Measurements from ENCODE around the gene CHD6.

CHD6 gene

GRCh38 chr20:41571006-41571405 lies 47.2 kb downstream of the CHD6 start:
- TF ChIP-seq SUZ12 (IDR thresholded peaks at IDR 0.05; ENCODE audit: extremely low read depth, insufficient read depth, insufficient read length): no peak
- no peak for TF ChIP-seq ZNF274 (IDR thresholded peaks at IDR 0.05; ENCODE audit: low read depth, low read length)
- TF ChIP-seq YY1 (IDR thresholded peaks at IDR 0.05; ENCODE audit: insufficient read depth, insufficient read length): no peak
- no peaks in the 10 kb centered on the region for H3K4me1 ChIP-seq (ENCODE audit: insufficient read depth, insufficient read length)
- no peak for DNase-seq (ENCODE audit: low read depth, low spot score)
- peaks cover 7% of the 10 kb centered on the region for H3K36me3 ChIP-seq (ENCODE audit: insufficient read depth, insufficient read length, low read length)
- peaks cover 16% of the 10 kb centered on the region for H3K9me3 ChIP-seq (ENCODE audit: insufficient read depth, low read length)
- H3K9ac ChIP-seq (ENCODE audit: insufficient read length, low read depth): no peak overlapping the region
- H3K4me3 ChIP-seq (ENCODE audit: insufficient read length, low read depth): no peak overlapping the region
- H3K27me3 ChIP-seq (ENCODE audit: insufficient read depth, insufficient read length): no peaks in the 10 kb centered on the region

GRCh38 chr20:41570557-41570956 lies 47.6 kb downstream of the CHD6 start:
- peaks cover 12% of the 10 kb centered on the region for H3K9me3 ChIP-seq (ENCODE audit: insufficient read depth, low read length)
- DNase-seq (ENCODE audit: low read depth, low spot score): no peak
- TF ChIP-seq ZNF274 (IDR thresholded peaks at IDR 0.05; ENCODE audit: low read depth, low read length) (no peak), YY1 (IDR thresholded peaks at IDR 0.05; ENCODE audit: insufficient read depth, insufficient read length) (no peak), SUZ12 (IDR thresholded peaks at IDR 0.05; ENCODE audit: extremely low read depth, insufficient read depth, insufficient read length) (no peak)

GRCh38 chr20:41567615-41568014 lies 50.6 kb downstream of the CHD6 start:
- TF ChIP-seq YY1 (IDR thresholded peaks at IDR 0.05; ENCODE audit: insufficient read depth, insufficient read length) (no peak), ZNF274 (IDR thresholded peaks at IDR 0.05; ENCODE audit: low read depth, low read length) (no peak), SUZ12 (IDR thresholded peaks at IDR 0.05; ENCODE audit: extremely low read depth, insufficient read depth, insufficient read length) (no peak)
- H3K4me3 ChIP-seq (ENCODE audit: insufficient read length, low read depth): no peak overlapping the region
- H3K9me3 ChIP-seq (ENCODE audit: insufficient read depth, low read length): no peaks in the 10 kb centered on the region
- H3K36me3 ChIP-seq (ENCODE audit: insufficient read depth, insufficient read length, low read length): peaks cover 7% of the 10 kb centered on the region
- H3K9ac ChIP-seq (ENCODE audit: insufficient read length, low read depth): no peak overlapping the region
- no peaks in the 10 kb centered on the region for H3K27me3 ChIP-seq (ENCODE audit: insufficient read depth, insufficient read length)
- no peaks in the 10 kb centered on the region for H3K4me1 ChIP-seq (ENCODE audit: insufficient read depth, insufficient read length)
- DNase-seq (ENCODE audit: low read depth, low spot score): no peak

More at GRCh38 chr20:41570557-41570956, 47.6 kb downstream of the CHD6 start:
- H3K36me3 ChIP-seq (ENCODE audit: insufficient read depth, insufficient read length, low read length): peaks cover 7% of the 10 kb centered on the region
- H3K27me3 ChIP-seq (ENCODE audit: insufficient read depth, insufficient read length): no peaks in the 10 kb centered on the region
- H3K4me1 ChIP-seq (ENCODE audit: insufficient read depth, insufficient read length): no peaks in the 10 kb centered on the region
- no peak overlapping the region for H3K4me3 ChIP-seq (ENCODE audit: insufficient read length, low read depth)
- H3K9ac ChIP-seq (ENCODE audit: insufficient read length, low read depth): no peak overlapping the region

GRCh38 chr20:41566896-41567527 lies 51.2 kb downstream of the CHD6 start:
- DNase-seq (ENCODE audit: low read depth, low spot score): no peak
- no peaks in the 10 kb centered on the region for H3K9me3 ChIP-seq (ENCODE audit: insufficient read depth, low read length)
- no peak overlapping the region for H3K9ac ChIP-seq (ENCODE audit: insufficient read length, low read depth)
- no peak for TF ChIP-seq YY1 (IDR thresholded peaks at IDR 0.05; ENCODE audit: insufficient read depth, insufficient read length)
- H3K4me3 ChIP-seq (ENCODE audit: insufficient read length, low read depth): no peak overlapping the region
- H3K36me3 ChIP-seq (ENCODE audit: insufficient read depth, insufficient read length, low read length): peaks cover 7% of the 10 kb centered on the region
- H3K4me1 ChIP-seq (ENCODE audit: insufficient read depth, insufficient read length): no peaks in the 10 kb centered on the region
- H3K27me3 ChIP-seq (ENCODE audit: insufficient read depth, insufficient read length): no peaks in the 10 kb centered on the region

- H3K4me3 ChIP-seq (ENCODE audit: insufficient read length, low read depth): no peak overlapping the region
- no peaks in the 10 kb centered on the region for H3K27me3 ChIP-seq (ENCODE audit: insufficient read depth, insufficient read length)
- no peaks in the 10 kb centered on the region for H3K4me1 ChIP-seq (ENCODE audit: insufficient read depth, insufficient read length)
- TF ChIP-seq SUZ12 (IDR thresholded peaks at IDR 0.05; ENCODE audit: extremely low read depth, insufficient read depth, insufficient read length) (no peak), ZNF274 (IDR thresholded peaks at IDR 0.05; ENCODE audit: low read depth, low read length) (no peak)
- H3K36me3 ChIP-seq (ENCODE audit: insufficient read depth, insufficient read length, low read length): peaks cover 7% of the 10 kb centered on the region
- H3K9me3 ChIP-seq (ENCODE audit: insufficient read depth, low read length): 0 out of 2 replicates have a peak, but pooled peaks cover 2% of the 10 kb centered on the region
- DNase-seq (ENCODE audit: low read depth, low spot score): no peak
- no peak overlapping the region for H3K9ac ChIP-seq (ENCODE audit: insufficient read length, low read depth)
Measured at GRCh38 chr20:41563087-41563486, 55.1 kb downstream of the CHD6 start.

- Histone ChIP-seq H3K4me3 (ENCODE audit: insufficient read length, low read depth) (no peak overlapping the region), H3K4me1 (ENCODE audit: insufficient read depth, insufficient read length) (no peaks in the 10 kb centered on the region), H3K36me3 (ENCODE audit: insufficient read depth, insufficient read length, low read length) (no peaks in the 10 kb centered on the region), H3K9me3 (ENCODE audit: insufficient read depth, low read length) (peaks cover 21% of the 10 kb centered on the region), H3K27me3 (ENCODE audit: insufficient read depth, insufficient read length) (no peaks in the 10 kb centered on the region), H3K9ac (ENCODE audit: insufficient read length, low read depth) (no peak overlapping the region)
- TF ChIP-seq ZNF274 (IDR thresholded peaks at IDR 0.05; ENCODE audit: low read depth, low read length): no peak
- no peak for TF ChIP-seq YY1 (IDR thresholded peaks at IDR 0.05; ENCODE audit: insufficient read depth, insufficient read length)
- TF ChIP-seq SUZ12 (IDR thresholded peaks at IDR 0.05; ENCODE audit: extremely low read depth, insufficient read depth, insufficient read length): no peak
- no peak for DNase-seq (ENCODE audit: low read depth, low spot score)
Measured at GRCh38 chr20:41560970-41561369, 57.2 kb downstream of the CHD6 start.

- Histone ChIP-seq H3K9ac (ENCODE audit: insufficient read length, low read depth) (no peak overlapping the region), H3K9me3 (ENCODE audit: insufficient read depth, low read length) (peaks cover 21% of the 10 kb centered on the region), H3K36me3 (ENCODE audit: insufficient read depth, insufficient read length, low read length) (no peaks in the 10 kb centered on the region), H3K27me3 (ENCODE audit: insufficient read depth, insufficient read length) (no peaks in the 10 kb centered on the region), H3K4me1 (ENCODE audit: insufficient read depth, insufficient read length) (no peaks in the 10 kb centered on the region), H3K4me3 (ENCODE audit: insufficient read length, low read depth) (no peak overlapping the region)
- TF ChIP-seq ZNF274 (IDR thresholded peaks at IDR 0.05; ENCODE audit: low read depth, low read length): no peak
- TF ChIP-seq SUZ12 (IDR thresholded peaks at IDR 0.05; ENCODE audit: extremely low read depth, insufficient read depth, insufficient read length): no peak
- TF ChIP-seq YY1 (IDR thresholded peaks at IDR 0.05; ENCODE audit: insufficient read depth, insufficient read length): no peak
- no peak for DNase-seq (ENCODE audit: low read depth, low spot score)
Measured at GRCh38 chr20:41559658-41560057, 58.5 kb downstream of the CHD6 start.

Measured in NT2/D1 (cell line).